ENCODE results near the gene CDC14A.

DNA sequence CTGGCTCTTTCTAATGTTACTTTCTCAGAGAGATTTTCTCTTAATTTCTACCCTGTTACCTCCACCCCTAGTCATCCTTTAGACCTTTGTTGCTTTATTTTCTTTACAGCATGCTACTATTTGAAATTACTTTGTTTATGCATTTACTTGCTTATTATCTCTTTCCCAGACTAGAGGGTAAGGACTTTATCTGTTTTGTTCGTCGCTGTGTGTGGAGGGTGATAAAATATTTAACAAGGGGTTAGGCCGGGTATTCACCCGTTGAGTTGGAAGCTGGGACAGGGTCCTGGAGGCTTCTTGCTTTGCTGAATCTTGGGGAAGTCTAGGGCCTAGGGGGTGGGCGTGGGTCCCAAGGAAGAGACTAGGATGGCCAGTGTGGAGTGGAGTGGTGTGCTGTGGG is 43.6 kb downstream of the CDC14A start:
- TF ChIP-seq, protein P1, sequence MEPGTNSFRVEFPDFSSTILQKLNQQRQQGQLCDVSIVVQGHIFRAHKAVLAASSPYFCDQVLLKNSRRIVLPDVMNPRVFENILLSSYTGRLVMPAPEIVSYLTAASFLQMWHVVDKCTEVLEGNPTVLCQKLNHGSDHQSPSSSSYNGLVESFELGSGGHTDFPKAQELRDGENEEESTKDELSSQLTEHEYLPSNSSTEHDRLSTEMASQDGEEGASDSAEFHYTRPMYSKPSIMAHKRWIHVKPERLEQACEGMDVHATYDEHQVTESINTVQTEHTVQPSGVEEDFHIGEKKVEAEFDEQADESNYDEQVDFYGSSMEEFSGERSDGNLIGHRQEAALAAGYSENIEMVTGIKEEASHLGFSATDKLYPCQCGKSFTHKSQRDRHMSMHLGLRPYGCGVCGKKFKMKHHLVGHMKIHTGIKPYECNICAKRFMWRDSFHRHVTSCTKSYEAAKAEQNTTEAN (CRISPR knock-in tag; IDR thresholded peaks at IDR 0.05), result no peak
- TF ChIP-seq CTCF (IDR thresholded peaks at IDR 0.05), result no peak
- TF ChIP-seq PRRX2 (CRISPR knock-in tag; IDR thresholded peaks at IDR 0.05), result no peak
- no peak for TF ChIP-seq OVOL2 (CRISPR knock-in tag; IDR thresholded peaks at IDR 0.05; ENCODE audit: borderline replicate concordance)
- TF ChIP-seq, protein P2, sequence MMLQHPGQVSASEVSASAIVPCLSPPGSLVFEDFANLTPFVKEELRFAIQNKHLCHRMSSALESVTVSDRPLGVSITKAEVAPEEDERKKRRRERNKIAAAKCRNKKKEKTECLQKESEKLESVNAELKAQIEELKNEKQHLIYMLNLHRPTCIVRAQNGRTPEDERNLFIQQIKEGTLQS (CRISPR knock-in tag; conservative IDR thresholded peaks at IDR 0.05), result no peak
- no peak for TF ChIP-seq NR2C2 (CRISPR knock-in tag; IDR thresholded peaks at IDR 0.05)
- no peak for TF ChIP-seq KAT7 (CRISPR knock-in tag; IDR thresholded peaks at IDR 0.05; ENCODE audit: borderline replicate concordance)
